ENCODE measurements around the gene SCAPER.

SCAPER gene

GRCh38 chr15:76338486-76339304 lies 566.4 kb downstream of the SCAPER start:
- DNase-seq (ENCODE audit: low read depth), result no peak

GRCh38 chr15:76337696-76338485 lies 567.2 kb downstream of the SCAPER start:
- DNase-seq (ENCODE audit: low read depth), result no peak

GRCh38 chr15:76337059-76337695 lies 568.0 kb downstream of the SCAPER start:
- DNase-seq (ENCODE audit: low read depth), result no peak

- DNase-seq (ENCODE audit: low read depth), result peak; percentile 60
Observed at GRCh38 chr15:76336254-76337058, 568.7 kb downstream of the SCAPER start, which contains the start of gene ISL2. Gene ISL2 (plus strand): TSS chr15:76336773. CDS start chr15:76336884, 111 bp downstream.

- DNase-seq (ENCODE audit: low read depth), result no peak
Observed at GRCh38 chr15:76335307-76336253, 569.6 kb downstream of the SCAPER start.

- DNase-seq (ENCODE audit: low read depth), result no peak
Observed at GRCh38 chr15:76334438-76335306, 570.5 kb downstream of the SCAPER start.

GRCh38 chr15:76333720-76334437 lies 571.3 kb downstream of the SCAPER start:
- DNase-seq (ENCODE audit: low read depth), result no peak

GRCh38 chr15:76333309-76333708 lies 571.8 kb downstream of the SCAPER start:
- no peak for DNase-seq (ENCODE audit: low read depth)

- DNase-seq (ENCODE audit: low read depth), result no peak
Observed at GRCh38 chr15:76332796-76333195, 572.3 kb downstream of the SCAPER start.

GRCh38 chr15:76330080-76330680 lies 575.0 kb downstream of the SCAPER start:
- DNase-seq (ENCODE audit: low read depth), result no peak

GRCh38 chr15:76328958-76329357 lies 576.2 kb downstream of the SCAPER start:
- no peak for DNase-seq (ENCODE audit: low read depth)

- no peak for DNase-seq (ENCODE audit: low read depth)
Observed at GRCh38 chr15:76328106-76328696, 576.9 kb downstream of the SCAPER start.

GRCh38 chr15:76327191-76328105 lies 577.7 kb downstream of the SCAPER start:
- DNase-seq (ENCODE audit: low read depth), result no peak

GRCh38 chr15:76325704-76326103 lies 579.4 kb downstream of the SCAPER start:
- no peak for DNase-seq (ENCODE audit: low read depth)

- DNase-seq (ENCODE audit: low read depth), result no peak
Observed at GRCh38 chr15:76324066-76324465, 581.1 kb downstream of the SCAPER start.

GRCh38 chr15:76321602-76322001 lies 583.5 kb downstream of the SCAPER start:
- DNase-seq (ENCODE audit: low read depth), result no peak

- DNase-seq (ENCODE audit: low read depth), result no peak
Observed at GRCh38 chr15:76321171-76321570, 584.0 kb downstream of the SCAPER start.
